Progenitor cell of endocrine pancreas (in vitro differentiated cells): ENCODE measurements around the gene HHIPL2. TPM values are rescaled to one million over a fixed set of nuclear protein-coding genes. Genes with fewer than 3 reads are reported as not detected.

Experiments
- DNase-seq: peaks from one replicate; pipeline ENCODE4 v3.0.0; 2021; ENCODE audit warnings: low spot score; ENCODE audit not compliant: unreplicated experiment
- H3K27ac Mint-ChIP-seq: 2 replicates; pipeline ENCODE4 v1.8.0; 2021; ENCODE audit warnings: mild to moderate bottlenecking, moderate library complexity, mixed read lengths
- H3K27me3 Mint-ChIP-seq: 2 replicates; pipeline ENCODE4 v1.8.0; 2021; ENCODE audit warnings: mixed read lengths
- H3K36me3 Mint-ChIP-seq: 2 replicates; pipeline ENCODE4 v1.8.0; 2022; ENCODE audit warnings: mixed read lengths; ENCODE audit not compliant: insufficient read depth
- H3K4me1 Mint-ChIP-seq: 2 replicates; pipeline ENCODE4 v1.8.0; 2021; ENCODE audit warnings: low read depth, mixed read lengths
- H3K4me3 Mint-ChIP-seq: 2 replicates; pipeline ENCODE4 v1.8.0; 2021; ENCODE audit warnings: low read depth, mild to moderate bottlenecking, moderate library complexity, mixed read lengths
- H3K9me3 Mint-ChIP-seq: 2 replicates; pipeline ENCODE4 v1.8.0; 2021; ENCODE audit warnings: low read depth, mixed read lengths
- total RNA-seq: library from RNA; stranded (reverse); gene quantifications from 2 replicates; pipeline ENCODE4 v1.2.1, GENCODE V29; 2021
- TF ChIP-seq, protein P1 (sequence below): fragments of 200-600 bp; sonication (generic); IDR thresholded peaks from one replicate; pipeline ENCODE4 v1.5.0; 2021; ENCODE audit warnings: antibody characterized with exemption, mild to moderate bottlenecking; ENCODE audit not compliant: unreplicated experiment

HHIPL2 gene
- total RNA-seq, 1 donor from 2014 or later = 0.57 TPM

DNA sequence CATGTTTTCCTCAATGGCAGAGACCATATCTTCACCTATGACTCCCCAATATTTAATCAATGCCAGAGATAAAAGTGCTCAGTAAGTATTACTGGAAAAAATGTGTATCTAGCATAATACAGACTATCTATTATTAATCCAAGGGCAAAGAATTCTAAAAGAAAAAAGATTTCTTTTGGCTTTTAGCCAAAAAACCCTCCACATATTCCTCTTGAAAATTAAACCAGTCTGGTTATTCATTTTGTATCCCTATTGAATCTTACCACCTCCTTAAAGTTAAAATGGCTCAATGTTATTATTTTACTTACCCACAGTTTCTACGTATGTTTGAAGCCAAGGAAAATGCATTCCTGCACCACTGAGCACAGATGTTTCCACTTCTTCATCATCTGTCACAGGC, 40.2 kb upstream of the HHIPL2 start:
- TF ChIP-seq, protein P1, sequence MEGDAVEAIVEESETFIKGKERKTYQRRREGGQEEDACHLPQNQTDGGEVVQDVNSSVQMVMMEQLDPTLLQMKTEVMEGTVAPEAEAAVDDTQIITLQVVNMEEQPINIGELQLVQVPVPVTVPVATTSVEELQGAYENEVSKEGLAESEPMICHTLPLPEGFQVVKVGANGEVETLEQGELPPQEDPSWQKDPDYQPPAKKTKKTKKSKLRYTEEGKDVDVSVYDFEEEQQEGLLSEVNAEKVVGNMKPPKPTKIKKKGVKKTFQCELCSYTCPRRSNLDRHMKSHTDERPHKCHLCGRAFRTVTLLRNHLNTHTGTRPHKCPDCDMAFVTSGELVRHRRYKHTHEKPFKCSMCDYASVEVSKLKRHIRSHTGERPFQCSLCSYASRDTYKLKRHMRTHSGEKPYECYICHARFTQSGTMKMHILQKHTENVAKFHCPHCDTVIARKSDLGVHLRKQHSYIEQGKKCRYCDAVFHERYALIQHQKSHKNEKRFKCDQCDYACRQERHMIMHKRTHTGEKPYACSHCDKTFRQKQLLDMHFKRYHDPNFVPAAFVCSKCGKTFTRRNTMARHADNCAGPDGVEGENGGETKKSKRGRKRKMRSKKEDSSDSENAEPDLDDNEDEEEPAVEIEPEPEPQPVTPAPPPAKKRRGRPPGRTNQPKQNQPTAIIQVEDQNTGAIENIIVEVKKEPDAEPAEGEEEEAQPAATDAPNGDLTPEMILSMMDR = no peak
- Mint-ChIP-seq H3K4me1 (peaks cover 29% of the 10 kb centered on the region), H3K27ac (no peak overlapping the region), H3K27me3 (no peaks in the 10 kb centered on the region), H3K4me3 (peak overlapping the region; percentile 51), H3K9me3 (no peaks in the 10 kb centered on the region), H3K36me3 (peaks cover 16% of the 10 kb centered on the region)
- no peak for DNase-seq

DNA sequence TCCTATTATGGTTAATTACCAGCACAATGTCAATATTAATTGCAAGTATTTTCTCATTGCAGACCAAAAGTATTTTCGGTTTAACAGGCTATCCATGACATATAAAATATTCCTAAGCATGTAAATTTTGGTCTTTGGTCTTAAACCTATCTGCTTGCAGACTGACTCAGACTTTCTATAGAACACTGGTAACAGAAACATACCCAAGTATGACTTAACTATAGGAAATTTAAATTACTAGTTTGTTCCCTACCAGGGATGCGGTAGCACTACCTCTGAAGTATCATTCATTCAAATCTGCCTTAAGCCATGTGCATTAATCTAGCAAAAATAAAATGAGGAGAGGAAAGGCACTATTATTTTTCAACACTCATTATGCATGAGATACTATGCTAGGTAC, 38.9 kb upstream of the HHIPL2 start:
- peaks cover 29% of the 10 kb centered on the region for H3K4me1 Mint-ChIP-seq
- no peak overlapping the region for H3K27ac Mint-ChIP-seq
- H3K4me3 Mint-ChIP-seq = no peak overlapping the region
- peaks cover 25% of the 10 kb centered on the region for H3K36me3 Mint-ChIP-seq
- H3K9me3 Mint-ChIP-seq = no peaks in the 10 kb centered on the region
- no peaks in the 10 kb centered on the region for H3K27me3 Mint-ChIP-seq
- TF ChIP-seq, protein P1 = no peak
- DNase-seq = no peak

DNA sequence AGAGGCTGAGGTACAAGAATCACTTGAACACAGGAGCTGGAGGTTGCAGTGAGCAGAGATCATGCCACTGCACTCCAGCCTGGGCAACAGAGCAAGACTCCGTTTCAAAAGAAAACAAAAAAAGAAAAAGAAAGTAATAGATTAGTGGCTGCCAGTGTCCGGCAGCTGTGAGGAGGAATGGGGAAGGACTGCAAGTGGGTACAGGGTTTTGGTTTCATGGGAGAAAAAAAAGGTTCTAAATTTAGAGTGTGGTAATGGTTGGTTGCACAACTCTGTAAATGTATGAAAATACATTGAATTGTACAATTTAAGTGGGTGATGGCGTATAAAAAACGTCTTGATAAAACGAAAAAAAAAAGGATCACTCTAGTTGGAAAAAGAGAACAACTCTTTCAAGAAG, 35.2 kb upstream of the HHIPL2 start:
- Mint-ChIP-seq H3K27me3 (no peaks in the 10 kb centered on the region), H3K27ac (no peak overlapping the region), H3K4me3 (no peak overlapping the region), H3K4me1 (peaks cover 15% of the 10 kb centered on the region), H3K36me3 (peaks cover 31% of the 10 kb centered on the region), H3K9me3 (no peaks in the 10 kb centered on the region)
- TF ChIP-seq, protein P1 = no peak
- no peak for DNase-seq

DNA sequence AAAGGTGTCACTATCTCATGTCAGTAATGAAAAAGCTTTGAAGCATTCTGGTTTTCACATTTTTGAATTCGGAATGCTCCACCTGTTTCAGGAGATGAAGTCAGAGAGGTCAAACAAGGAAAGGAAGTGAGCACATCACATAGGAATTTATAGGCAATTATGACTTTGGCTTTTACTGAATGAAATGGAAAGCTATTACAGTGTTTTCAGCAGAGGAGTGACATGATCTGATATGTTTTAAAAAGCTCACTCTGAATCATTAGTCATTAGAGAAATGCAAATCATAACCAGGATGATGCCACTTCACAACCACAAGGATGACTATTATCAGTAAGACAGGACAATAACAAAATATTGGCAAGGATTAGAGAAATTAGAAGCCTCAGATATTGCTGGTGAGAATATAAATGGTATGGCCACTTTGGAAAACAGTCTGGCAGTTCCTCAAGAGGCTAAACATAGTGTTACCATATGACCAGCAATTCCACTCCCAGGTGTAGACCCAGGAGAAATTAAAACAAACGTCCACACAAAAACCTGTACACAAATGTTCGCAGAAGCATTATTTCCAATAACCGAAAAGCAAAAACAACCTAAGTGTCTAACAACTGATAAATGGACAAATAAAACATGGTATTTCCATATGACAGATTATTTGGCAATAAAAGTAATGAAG, 34.3 kb upstream of the HHIPL2 start:
- no peak overlapping the region for H3K27ac Mint-ChIP-seq
- TF ChIP-seq, protein P1 = no peak
- no peak overlapping the region for H3K4me3 Mint-ChIP-seq

DNA sequence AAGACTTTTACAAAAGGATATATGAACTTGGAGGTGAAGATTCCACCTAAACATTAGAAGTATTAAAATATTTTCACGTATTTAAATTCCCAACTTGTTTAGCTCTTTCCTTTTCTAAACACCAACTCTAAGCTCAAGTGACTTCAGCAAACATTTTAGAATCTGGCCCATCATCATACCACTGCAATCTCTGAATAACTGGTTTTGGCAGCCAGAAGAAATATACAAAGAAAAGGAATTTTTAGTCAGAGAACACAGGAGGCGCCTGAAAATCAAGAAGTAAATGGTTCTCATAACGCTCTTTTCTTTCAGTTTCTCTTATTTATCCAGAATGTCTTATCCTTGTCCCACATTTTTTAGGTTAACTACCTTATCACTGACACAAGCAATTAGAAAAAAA, 31.4 kb upstream of the HHIPL2 start:
- Mint-ChIP-seq H3K4me3 (no peak overlapping the region), H3K27me3 (no peaks in the 10 kb centered on the region), H3K4me1 (no peaks in the 10 kb centered on the region), H3K36me3 (peaks cover 41% of the 10 kb centered on the region), H3K9me3 (no peaks in the 10 kb centered on the region), H3K27ac (no peak overlapping the region)
- TF ChIP-seq, protein P1 = no peak
- no peak for DNase-seq

More for the DNA sequence above, 34.3 kb upstream of the HHIPL2 start:
- H3K27me3 Mint-ChIP-seq = no peaks in the 10 kb centered on the region
- peaks cover 34% of the 10 kb centered on the region for H3K36me3 Mint-ChIP-seq
- H3K4me1 Mint-ChIP-seq = peaks cover 13% of the 10 kb centered on the region
- no peaks in the 10 kb centered on the region for H3K9me3 Mint-ChIP-seq
- no peak for DNase-seq
